Activated CD8-positive, alpha-beta memory T cell treated with anti-CD3 and anti-CD28 coated beads, Interleukin-2, amount 50 U/mL, for 1 hour (primary cell): ENCODE measurements around the gene KRTAP4-2.
"Not testable (repeated sequence)": the region's sequence is repeated elsewhere in the genome, so short reads cannot be mapped to it uniquely, and the experiment has no call there.

Experiments used
- DNase-seq: peaks from one replicate; pipeline ENCODE4 v3.0.0-alpha.2; 2020; ENCODE audit errors: extremely low read depth

KRTAP4-2 gene

DNA sequence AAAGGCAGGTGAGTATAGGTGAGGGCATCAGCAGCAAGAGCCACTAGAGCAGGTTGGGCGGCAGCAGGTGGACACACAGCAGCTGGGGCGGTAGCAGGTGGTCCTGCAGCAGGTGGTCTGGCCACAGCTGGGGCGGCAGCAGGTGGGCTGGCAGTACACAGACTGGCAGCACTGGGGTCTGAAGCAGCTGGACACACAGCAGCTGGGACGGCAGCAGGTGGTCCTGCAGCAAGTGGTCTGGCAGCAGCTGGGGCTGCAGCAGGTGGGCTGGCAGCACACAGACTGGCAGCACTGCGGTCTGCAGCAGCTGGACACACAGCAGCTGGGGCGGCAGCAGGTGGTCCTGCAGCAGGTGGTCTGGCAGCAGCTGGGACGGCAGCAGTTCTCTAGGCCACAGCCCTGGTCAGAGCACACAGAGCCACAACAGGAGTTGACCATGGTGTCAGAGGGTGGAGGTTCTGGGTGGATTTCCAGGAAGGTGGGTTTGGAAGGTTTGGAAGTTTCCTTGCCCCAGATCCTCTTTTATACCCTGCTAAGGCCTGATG is at the start of gene KRTAP4-2:
Gene KRTAP4-2, minus strand, starts transcription at position 495 of the 545 bp plus-strand sequence. Its CDS starts 57 bp downstream, at position 438.
- no peak for DNase-seq

DNA sequence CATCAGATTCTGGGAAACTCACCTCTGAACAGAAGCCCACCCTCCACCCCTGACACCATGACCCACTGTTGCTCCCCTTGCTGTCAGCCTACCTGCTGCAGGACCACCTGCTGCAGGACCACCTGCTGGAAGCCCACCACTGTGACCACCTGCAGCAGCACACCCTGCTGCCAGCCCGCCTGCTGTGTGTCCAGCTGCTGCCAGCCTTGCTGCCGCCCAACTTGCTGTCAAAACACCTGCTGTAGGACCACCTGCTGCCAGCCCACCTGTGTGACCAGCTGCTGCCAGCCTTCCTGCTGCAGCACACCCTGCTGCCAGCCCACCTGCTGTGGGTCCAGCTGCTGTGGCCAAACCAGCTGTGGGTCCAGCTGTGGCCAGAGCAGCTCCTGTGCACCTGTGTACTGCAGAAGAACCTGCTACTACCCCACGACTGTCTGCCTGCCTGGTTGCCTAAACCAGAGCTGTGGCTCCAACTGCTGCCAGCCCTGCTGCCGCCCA is 48.6 kb upstream of the KRTAP4-2 start, which contains the start of gene KRTAP9-2:
Gene KRTAP9-2, plus strand, starts transcription at position 51 of the 498 bp plus-strand sequence. Its CDS starts 7 bp downstream, at position 58.
- not testable (repeated sequence) for DNase-seq

DNA sequence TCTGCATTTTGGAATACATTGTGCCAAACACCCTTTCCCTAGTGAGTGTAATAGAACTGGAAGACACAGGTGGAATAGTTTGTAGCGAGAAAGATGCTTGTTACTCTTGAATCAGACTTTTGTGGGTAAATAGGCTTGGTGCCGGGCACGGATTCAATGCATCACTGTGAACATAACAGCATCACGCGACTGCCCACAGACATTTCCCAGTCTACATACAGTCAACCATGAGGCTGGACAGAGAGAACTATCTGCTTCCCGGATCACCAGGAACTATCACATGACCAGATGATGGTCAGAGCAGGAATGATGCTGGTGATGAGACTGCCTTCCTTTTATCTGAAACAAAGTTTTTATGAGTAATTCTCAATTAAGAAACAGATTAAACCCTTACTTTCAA is 48.0 kb upstream of the KRTAP4-2 start:
- no peak for DNase-seq

DNA sequence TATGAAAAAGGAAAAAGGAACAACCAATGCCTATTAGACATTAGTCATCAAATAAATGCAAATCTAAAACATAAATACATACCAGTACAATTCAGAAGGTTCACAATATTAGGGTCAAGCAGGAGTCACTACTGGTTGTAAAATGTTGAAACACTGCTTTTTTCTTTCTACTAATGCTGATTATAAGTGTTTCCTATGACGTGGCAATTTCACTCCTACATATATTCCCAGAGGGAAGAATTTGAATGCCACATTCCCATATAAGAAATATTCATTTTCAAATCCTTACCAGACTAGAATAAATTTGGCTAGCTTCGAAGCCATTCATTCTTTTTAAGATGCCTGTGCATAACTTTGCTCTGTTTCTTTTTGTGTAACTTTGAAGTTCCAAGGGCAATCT is 45.8 kb upstream of the KRTAP4-2 start:
- DNase-seq: no peak

DNA sequence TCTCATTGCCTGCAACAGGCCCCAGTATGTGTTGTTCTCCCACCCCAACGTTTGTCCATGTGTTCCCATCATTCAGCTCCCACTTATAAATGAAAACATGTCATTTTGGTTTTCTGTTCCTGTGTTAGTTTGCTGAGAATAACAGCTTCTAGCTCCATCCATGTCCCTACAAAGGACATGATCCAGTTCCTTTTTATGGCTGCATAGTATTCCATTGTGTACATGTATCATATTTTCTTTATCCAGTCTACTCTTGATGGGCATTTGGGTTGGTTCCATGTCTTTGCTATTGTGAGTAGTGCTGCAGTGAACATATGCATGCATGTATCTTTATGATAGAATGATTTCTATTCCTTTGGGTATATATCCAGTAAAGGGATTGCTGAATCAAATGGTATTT is 37.7 kb upstream of the KRTAP4-2 start:
- DNase-seq: no peak

DNA sequence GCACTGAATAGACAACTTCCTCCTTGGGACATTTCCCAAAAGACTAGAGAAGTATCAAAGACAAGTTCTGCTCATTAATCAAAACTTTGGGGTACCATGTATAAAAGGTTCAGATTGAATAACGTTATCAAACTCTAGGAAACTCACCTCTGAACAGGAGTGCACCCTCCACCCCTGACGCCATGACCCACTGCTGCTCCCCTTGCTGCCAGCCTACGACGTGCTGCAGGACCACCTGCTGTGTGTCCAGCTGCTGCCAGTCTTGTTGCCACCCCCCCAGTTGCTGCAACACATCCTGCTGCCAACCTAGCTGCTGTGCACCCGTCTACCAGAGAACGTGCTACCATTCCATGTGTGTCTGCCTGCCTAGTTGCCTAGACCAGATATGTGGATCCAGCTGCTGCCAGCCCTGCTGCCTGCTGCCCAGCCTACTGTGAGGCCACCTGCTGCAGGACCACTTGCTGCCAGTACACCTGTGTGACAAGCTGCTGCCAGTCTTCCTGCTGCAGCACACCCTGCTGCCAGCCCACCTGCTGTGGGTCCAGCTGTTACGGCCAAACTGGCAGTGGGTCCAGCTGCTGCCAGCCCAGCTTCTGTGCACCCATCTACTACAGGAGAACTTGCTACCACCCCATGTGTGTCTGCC is 34.6 kb upstream of the KRTAP4-2 start:
- no peak for DNase-seq

DNA sequence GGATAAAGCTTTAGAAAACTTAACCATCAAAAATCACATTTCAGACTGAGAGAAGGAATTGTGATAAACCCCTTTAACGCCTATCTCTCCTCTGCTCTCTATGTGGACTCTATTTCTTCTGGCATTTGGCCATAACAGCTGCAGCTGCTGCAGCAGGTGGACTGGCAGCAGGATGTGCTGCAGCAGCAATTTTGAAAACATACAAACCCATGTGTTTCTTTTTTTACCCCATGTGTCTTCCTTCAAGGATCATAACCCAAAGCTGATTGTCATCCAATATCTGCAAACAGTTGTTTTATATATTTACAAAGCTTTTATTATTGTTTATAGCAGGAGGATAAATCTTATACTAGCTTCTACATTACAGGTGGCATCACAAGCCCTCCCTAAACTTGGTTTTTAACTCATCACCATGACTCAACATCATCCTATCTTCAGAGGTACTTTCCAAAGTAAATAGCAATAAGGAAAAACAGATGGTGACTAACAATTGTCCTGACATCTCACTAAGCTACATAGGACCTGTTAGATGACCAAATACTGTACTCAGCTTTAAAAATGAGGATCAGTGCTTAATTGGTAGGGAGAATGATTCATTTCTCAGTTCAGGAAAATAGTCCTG is 33.9 kb upstream of the KRTAP4-2 start:
- DNase-seq: no peak

DNA sequence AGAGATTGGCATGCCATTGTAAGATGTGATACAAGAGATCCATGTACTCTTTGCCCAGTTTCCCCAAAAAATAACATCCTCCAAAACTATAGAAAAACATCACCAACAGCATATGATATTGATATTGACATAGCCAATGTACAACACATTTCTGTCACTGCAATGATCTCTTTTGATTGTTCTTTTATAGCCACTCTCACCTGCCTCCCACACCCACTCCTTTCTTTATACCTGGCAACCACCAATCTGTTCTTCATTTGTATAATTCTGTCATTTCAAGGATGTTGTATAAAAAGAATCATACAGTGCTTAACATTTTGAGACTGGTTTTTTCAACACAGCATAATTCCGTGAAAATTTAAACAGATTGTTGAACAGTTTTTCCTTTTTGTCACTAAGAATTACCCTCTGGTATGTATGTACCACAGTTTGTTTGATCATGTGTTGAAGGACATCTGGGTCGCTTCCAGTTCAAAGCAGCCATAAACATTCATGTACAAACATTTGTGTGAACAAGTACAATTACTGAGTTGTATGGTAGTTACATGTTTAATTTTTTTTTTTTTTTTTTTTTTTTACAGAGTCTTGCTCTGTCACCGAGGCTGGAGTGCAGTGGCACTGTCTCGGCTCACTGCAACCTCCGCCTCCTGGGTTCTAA is 21.5 kb upstream of the KRTAP4-2 start:
- no peak for DNase-seq

DNA sequence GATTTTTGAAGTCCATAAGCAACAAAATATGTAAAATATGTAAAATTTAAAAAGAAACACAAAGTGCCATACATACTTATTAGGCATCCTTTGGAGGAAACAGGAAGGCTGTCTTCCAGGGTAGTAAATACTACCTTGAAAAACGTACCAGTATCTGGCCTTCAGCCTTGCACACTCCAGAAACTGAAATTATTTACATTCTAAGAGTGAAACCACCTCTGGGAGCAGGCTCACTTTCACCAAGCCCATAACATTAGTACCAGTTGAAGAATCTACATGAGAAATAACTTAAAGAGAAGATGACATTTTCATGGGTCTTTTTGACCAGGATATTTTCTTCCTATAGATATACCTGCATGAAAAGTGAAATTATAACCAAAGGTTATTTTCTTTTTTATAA is 18.0 kb upstream of the KRTAP4-2 start:
- no peak for DNase-seq

DNA sequence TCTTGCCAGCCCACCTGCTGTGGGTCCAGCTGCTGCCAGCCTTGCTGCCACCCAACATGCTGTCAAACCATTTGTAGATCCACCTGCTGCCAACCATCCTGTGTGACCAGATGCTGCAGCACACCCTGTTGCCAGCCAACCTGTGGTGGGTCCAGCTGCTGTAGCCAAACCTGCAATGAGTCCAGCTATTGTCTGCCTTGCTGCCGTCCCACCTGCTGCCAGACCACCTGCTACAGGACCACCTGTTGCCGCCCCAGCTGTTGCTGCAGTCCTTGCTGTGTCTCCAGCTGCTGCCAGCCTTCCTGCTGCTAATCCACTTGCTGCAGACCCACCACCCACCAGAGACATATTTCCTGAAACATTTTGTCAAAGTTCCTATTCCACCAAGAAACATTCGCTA is 12.3 kb upstream of the KRTAP4-2 start:
- no peak for DNase-seq

DNA sequence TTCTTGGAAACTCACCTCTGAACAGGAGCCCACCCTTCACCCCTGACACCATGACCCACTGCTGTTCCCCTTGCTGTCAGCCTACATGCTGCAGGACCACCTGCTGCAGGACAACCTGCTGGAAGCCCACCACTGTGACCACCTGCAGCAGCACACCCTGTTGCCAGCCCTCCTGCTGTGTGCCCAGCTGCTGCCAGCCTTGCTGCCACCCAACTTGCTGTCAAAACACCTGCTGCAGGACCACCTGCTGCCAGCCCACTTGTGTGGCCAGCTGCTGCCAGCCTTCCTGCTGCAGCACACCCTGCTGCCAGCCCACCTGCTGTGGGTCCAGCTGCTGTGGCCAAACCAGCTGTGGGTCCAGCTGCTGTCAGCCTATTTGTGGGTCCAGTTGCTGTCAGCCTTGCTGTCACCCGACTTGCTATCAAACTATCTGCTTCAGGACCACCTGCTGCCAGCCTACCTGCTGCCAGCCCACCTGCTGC is 11.9 kb upstream of the KRTAP4-2 start, which contains the start of gene KRTAP9-1:
Gene KRTAP9-1, plus strand, starts transcription at position 51 of the 482 bp plus-strand sequence. Its CDS starts 0 bp downstream, at position 51.
- not testable (repeated sequence) for DNase-seq

DNA sequence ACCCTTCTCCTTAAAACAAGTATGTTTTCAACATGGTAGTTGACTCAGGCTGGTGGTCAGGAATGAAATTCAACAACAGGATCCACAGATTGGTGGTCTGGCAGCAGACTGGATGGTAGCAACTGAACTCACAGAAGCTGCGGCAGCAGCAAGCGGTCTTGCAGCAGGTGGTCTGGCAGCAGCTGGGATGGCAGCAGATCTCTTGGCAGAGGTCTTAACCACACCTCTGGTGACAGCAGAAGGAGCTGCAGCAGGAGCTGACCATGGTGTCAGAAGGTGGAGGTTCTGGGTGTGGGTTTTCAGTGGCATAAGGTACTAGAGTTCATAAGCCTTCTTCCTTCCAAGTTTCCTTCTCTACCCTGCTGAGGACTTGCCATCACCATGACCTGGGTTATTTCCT is 8.9 kb upstream of the KRTAP4-2 start:
- DNase-seq: no peak

DNA sequence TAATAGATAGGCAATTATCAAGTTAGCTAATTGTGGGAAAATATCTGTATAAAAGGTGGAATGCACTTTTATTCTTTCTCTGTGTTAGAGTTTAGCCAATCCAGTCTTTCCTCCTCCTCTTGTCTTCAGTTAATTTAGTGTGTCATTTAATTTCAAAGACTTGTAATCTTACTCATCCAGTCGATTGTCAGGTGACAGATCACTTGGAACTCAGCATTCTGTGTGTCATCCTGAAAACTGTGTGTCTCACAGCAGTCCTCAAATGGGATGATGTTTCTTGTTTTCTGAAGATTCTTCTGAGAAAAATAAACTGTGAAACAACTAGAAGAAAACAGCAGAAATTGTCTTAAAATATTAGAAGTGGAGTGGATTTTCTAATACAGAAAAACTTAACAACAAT is 7.0 kb upstream of the KRTAP4-2 start:
- DNase-seq: no peak

DNA sequence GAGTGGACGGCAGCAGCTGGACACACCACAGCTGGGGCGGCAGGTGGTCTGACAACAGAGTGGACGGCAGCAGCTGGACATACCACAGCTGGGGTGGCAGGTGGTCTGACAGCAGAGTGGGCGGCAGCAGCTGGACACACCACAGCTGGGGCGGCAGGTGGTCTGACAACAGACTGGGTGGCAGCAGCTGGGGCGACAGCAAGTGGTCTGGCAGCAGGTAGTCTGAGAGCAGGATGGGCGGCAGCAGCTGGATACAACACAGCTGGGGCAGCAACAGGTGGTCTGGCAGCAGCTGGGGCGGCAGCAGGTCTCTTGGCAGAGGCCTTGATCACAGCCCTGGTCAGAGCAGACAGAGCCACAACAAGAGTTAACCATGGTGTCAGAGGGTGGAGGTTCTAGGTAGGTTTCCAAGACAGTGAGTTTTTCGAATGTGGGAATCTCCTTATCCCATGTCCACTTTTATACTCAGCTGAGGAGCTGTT is 6.5 kb upstream of the KRTAP4-2 start, which contains the start of gene KRTAP4-1:
Gene KRTAP4-1, minus strand, starts transcription at position 432 of the 482 bp plus-strand sequence. Its CDS starts 57 bp downstream, at position 375.
- no peak for DNase-seq

DNA sequence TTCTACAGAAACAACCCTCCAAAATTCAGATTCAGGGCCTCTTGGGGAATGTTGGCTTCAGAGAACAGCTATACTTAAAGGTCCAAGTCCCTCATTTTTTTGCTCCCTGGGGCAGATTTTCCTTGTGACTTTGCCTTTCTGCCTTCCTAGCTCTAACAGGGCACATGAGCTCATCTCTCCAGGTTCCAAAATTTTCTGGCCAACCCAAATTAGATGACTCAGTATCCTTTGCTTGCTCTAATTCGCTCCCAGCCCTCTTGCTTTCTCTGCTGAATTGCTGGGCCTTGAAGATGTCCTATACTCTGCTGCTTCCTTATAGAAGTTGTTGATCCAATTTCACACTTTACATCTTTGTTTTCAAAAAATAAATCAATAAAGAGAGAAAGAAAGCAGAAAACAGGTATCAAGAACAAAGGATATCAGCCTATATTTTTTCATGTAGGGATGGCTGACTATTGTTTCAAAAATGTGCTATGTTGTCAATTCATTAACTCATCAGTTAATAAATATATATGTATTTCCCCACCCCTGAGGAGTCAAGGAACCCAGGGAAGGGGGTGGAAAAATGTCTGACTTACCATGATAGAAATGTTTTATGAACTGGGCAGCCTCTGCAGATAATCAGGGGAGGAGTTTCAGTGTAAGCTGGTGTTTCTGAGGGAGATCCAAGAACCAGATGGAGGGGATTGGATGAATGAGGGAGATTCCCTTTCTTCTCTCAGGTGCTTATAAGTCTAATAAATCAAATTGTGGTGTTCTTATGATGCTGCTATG is 1.0 kb upstream of the KRTAP4-2 start:
- DNase-seq: no peak

DNA sequence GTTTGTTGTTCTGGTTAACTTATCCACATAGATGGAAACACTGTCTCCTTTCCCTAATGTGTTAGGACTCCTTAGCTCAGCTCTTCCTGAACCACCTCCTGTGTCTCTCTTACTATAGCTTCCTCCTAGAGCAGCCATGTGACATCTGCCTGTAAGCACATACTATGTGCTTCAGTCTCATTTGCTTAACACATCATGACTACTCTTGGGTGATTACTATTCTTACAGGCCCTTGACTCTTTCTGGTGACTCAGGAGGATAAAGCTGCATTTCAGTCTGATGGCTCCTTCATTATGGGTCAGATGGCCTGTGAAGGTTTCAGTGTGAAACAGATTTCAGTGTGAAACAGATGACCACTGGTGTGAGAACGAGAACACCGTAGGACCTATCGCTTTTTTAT is 320 bp upstream of the KRTAP4-2 start:
- no peak for DNase-seq

DNA sequence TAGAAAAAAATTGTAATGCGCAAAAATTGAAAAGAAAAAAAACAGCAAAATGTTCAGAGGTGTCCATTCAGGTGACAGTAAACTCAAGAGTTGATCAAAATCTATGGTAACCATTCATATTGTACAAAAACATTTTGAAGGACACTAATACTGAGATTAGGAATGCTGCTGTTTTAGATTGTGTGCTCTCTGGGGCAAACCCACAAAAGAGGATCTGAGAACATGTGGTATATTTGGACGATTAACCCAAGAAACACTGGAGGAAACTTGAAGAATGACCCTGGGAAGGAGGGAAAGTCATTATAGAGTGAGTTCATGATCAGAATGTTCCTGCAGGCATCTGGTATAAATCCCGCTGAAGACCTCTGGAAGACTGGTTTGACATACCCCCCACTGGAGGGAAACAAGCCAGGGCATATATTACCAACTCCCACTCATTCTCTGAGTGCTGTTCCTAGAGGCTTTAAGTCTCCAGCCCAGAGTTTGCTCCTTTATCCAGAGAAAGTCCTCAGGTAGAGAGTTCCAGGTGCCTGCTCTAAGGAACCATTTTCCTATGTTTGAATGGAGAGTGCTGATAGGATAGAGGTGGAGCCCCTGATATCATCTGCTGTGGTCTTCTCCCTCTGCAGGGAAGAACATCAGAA is 1.2 kb downstream of the KRTAP4-2 start:
- no peak for DNase-seq

DNA sequence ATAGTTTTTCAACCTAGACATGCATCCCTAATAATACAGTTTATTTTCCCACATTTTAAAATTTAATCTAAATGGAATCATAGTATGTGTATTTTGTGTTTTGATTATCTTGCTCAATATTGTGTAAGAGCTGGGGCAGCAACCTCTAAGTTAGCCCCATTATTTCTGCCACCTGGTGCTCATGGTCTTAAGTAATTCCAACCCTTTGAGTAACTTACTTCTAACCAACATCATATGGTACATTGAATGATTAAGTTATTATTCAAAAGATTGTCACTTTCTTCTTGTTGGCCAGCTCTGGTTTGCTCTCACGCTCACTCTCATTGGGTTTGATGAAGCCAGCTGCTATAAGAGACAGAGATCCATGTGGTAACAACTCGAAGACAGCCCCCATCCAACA is 6.1 kb downstream of the KRTAP4-2 start:
- DNase-seq: no peak

DNA sequence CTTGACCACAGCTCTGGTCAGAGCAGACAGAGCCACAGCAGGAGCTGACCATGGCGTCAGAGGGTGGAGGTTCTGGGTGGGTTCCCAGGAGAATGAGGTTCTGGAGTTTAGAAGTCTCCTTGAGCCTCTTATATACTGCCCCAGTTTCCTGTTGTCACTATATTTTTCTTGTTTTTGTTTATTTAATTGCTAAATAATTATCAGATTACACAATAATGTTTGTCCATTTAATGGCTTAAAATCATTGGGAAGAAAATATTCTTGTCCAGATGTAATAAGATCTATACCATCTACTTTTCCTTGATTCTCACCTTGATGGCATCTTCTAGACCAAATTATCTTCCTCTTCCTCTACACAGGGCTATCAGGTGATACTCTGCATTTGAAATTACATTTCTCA is 9.9 kb downstream of the KRTAP4-2 start, which contains the start of gene KRTAP4-3:
Gene KRTAP4-3, minus strand, starts transcription at position 101 of the 400 bp plus-strand sequence. Its CDS starts 49 bp downstream, at position 52.
- DNase-seq: no peak

DNA sequence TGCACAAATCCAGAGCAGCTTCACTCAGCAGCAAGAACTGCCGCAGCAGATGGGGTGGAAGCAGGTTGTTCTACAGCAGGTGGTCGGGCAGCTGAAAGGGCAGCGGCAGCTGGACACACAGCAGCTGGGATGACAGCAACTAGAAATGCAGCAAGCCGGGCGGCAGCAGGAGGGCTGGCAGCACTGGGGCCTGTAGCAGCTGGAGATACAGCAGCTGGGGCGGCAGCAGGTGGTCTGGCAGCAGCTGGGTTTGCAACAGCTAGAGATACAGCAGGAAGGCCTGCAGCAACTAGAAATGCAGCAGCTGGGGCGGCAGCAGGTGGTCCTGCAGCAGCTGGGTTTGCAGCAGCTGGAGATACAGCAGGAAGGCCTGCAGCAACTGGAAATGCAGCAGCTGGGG is 10.5 kb downstream of the KRTAP4-2 start:
- no peak for DNase-seq

DNA sequence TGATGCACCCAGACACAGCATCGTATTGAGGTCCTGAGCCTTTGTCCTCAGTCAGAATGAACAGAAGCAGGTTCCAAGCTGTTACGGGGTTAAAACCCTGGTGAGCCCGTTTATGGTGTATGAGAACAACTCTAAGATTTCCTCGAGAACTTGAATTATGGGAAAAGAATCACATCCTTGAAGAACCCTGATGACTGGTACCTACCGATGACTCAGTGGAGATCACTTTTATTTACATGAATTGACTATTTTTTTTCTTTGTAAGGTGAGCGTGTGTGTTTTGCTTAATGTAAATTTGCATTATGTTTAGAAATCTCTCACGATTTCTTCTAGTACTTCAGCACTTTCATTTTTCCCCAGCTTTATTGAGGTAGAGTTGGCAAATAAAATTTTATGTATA is 14.2 kb downstream of the KRTAP4-2 start:
- no peak for DNase-seq
